K562 (cell line): ENCODE measurements around the gene ERAP2. TPM values are rescaled to one million over a fixed set of nuclear protein-coding genes. Genes with fewer than 3 reads are reported as not detected.
A peak's percentile ranks its signal among the peaks of the same experiment; 100 is the strongest.

Experiments used
- ADNP ChIP-seq: fragments of 200-800 bp; sonication (Bioruptor generic); IDR thresholded peaks from 2 replicates; pipeline ENCODE4 v1.6.1; 2016; ENCODE audit warnings: missing genetic modification characterization, missing compliant biosample characterization
- ARID1B ChIP-seq: fragments of 450-650 bp; IDR thresholded peaks from 2 replicates; pipeline ENCODE4 v1.6.1; 2016; ENCODE audit warnings: antibody characterized with exemption, mild to moderate bottlenecking, inconsistent platforms
- ARNT ChIP-seq, 2 experiments: fragments of 450-650 bp; IDR thresholded peaks; 2 replicates each; pipeline ENCODE4 v1.6.1; 2016; ENCODE audit warnings: mild to moderate bottlenecking in 1 of 2
- CBX5 ChIP-seq: IDR thresholded peaks from 2 replicates; pipeline ENCODE4 v1.6.1; 2014; ENCODE audit warnings: low read depth, borderline replicate concordance
- CHAMP1 ChIP-seq: fragments of 450-650 bp; IDR thresholded peaks from 2 replicates; pipeline ENCODE4 v1.6.1; 2016; ENCODE audit warnings: mild to moderate bottlenecking
- CSDE1 ChIP-seq, 2 experiments: fragments of 450-650 bp; IDR thresholded peaks; 2 replicates each; pipeline ENCODE4 v1.6.1; 2016; ENCODE audit warnings: mild to moderate bottlenecking in 1 of 2
- ETV1 ChIP-seq: fragments of 450-650 bp; conservative IDR thresholded peaks from 2 replicates; pipeline ENCODE4 v1.6.1; 2016; ENCODE audit warnings: missing genetic modification characterization, control low read depth, low read depth, missing compliant biosample characterization
- HCFC1 ChIP-seq: IDR thresholded peaks from 2 replicates; pipeline ENCODE4 v1.6.1; 2012; ENCODE audit warnings: low read depth, low read length, improper control_type of control experiment
- HIVEP1 ChIP-seq: fragments of 250-450 bp; sonication (Bioruptor Pico); IDR thresholded peaks from 2 replicates; pipeline ENCODE4 v1.4.0; 2020; ENCODE audit warnings: mild to moderate bottlenecking
- HNRNPK ChIP-seq: fragments of 200-400 bp; formaldehyde crosslinking; IDR thresholded peaks from one replicate; pipeline ENCODE4 v1.6.1; 2018; ENCODE audit warnings: mild to moderate bottlenecking, low read depth, low read length; ENCODE audit not compliant: poor library complexity, severe bottlenecking
- PTBP1 ChIP-seq: fragments of 200-400 bp; formaldehyde crosslinking; IDR thresholded peaks from 2 replicates; pipeline ENCODE4 v1.6.1; 2017; ENCODE audit warnings: low read depth, low read length
- SMAD3 ChIP-seq: fragments of 450-650 bp; formaldehyde crosslinking; conservative IDR thresholded peaks from 2 replicates; pipeline ENCODE4 v1.4.0; 2020; ENCODE audit warnings: mild to moderate bottlenecking
- TBL1XR1 ChIP-seq, 2 experiments: IDR thresholded peaks; 2 replicates each; pipeline ENCODE4 v1.6.1; 2012; ENCODE audit warnings: improper control_type of control experiment in 2 of 2, low read length in 2 of 2, mild to moderate bottlenecking in 1 of 2
- ZBTB12 ChIP-seq: fragments of 250-450 bp; sonication (Bioruptor Pico); IDR thresholded peaks from 2 replicates; pipeline ENCODE4 v1.4.0; 2020
- ZC3H11A ChIP-seq: IDR thresholded peaks from 2 replicates; pipeline ENCODE4 v1.6.1; 2012; ENCODE audit warnings: low read depth, low read length, improper control_type of control experiment
- polyA plus RNA-seq, 8 experiments: library from polyadenylated mRNA; depleted of rRNA in 4 of 8; stranded (reverse) in 5 of 8; unstranded in 3 of 8; fragments of >200 nt; fragmentation: Nextera tagmentation in 2 of 8; fragmentation: Illumina TruSeq in 1 of 8; extraction: Ambion mirVana in 2 of 8; extraction: Trizol in 1 of 8; gene quantifications; 2 replicates each; pipeline versions ENCODE4 v1.2.1 to v1.2.3, GENCODE V29; 2011 to 2014; ENCODE audit warnings: inconsistent platforms in 1 of 8, missing spikeins in 1 of 8
- total RNA-seq, 7 experiments: library from RNA; depleted of rRNA in 6 of 7; stranded (reverse); fragments of >200 nt in 6 of 7; fragmentation: Illumina TruSeq in 2 of 7; extraction: Trizol in 2 of 7; gene quantifications; 2 replicates each; pipeline versions ENCODE4 v1.2.1 to v1.2.3, GENCODE V29; 2011 to 2021; ENCODE audit warnings: low replicate concordance in 1 of 7
- TF ChIP-seq, protein P1 (sequence below), 2 experiments: fragments of 450-650 bp; formaldehyde crosslinking in 1 of 2; IDR thresholded peaks; 2 replicates each; pipeline versions ENCODE4 v1.4.0 to v1.6.1; 2014 to 2020; ENCODE audit warnings: mild to moderate bottlenecking in 2 of 2, borderline replicate concordance in 1 of 2, low read depth in 1 of 2

Gene ERAP2
- total and polyA plus RNA-seq, 9 of the 15 experiments (the other 6 are each of a cell fraction or from before 2014, with no cell fraction given), result 0.93 to 4.0 (median 2.1) TPM

DNA sequence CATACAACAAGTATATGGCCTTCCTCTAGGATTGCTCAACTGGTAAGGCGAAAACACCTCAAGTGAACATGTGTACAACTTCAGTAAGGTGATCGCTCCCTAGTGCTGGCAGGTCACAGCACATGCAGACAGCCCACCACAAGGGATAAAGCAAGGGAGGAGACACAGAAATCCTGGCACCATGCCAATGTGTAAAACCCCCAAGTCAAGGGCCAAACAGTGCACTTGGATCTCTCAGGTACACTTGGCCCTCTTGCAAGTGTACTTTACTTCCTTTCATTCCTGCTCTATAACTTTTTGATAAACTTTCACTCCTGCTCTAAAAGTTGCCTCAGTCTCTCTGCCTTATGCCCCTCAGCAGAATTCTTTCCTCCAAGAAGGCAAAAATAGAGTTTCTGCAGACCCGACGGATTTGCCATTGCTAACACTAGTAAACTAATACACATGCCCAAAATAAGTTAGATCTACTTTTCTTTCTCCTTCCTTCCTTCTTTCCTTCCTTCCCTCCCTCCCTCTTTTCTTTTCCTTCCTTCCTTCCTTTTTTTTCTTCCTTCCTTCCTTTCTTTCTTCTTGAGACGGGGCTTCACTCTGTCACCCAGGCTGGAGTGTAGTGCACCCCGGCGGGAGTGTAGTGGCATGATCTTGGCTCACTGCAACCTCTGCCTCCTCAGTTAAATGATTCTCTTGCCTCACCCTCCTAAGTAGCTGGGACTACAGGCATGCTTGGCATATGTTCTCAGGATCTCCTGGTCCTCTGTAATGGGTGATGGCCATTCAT lies 52.8 kb downstream of the ERAP2 start (continued):
- TF ChIP-seq CHAMP1, result no peak
- TF ChIP-seq SMAD3 (CRISPR knock-in tag), result no peak
- TF ChIP-seq ETV1 (tag), result no peak
- TF ChIP-seq ZBTB12 (CRISPR knock-in tag), result no peak
- TF ChIP-seq CSDE1 (IDR thresholded peaks at IDR 0.05), result no peak
- TF ChIP-seq HIVEP1 (CRISPR knock-in tag), result no peak
- TF ChIP-seq ZC3H11A, result no peak
- TF ChIP-seq, protein P1, sequence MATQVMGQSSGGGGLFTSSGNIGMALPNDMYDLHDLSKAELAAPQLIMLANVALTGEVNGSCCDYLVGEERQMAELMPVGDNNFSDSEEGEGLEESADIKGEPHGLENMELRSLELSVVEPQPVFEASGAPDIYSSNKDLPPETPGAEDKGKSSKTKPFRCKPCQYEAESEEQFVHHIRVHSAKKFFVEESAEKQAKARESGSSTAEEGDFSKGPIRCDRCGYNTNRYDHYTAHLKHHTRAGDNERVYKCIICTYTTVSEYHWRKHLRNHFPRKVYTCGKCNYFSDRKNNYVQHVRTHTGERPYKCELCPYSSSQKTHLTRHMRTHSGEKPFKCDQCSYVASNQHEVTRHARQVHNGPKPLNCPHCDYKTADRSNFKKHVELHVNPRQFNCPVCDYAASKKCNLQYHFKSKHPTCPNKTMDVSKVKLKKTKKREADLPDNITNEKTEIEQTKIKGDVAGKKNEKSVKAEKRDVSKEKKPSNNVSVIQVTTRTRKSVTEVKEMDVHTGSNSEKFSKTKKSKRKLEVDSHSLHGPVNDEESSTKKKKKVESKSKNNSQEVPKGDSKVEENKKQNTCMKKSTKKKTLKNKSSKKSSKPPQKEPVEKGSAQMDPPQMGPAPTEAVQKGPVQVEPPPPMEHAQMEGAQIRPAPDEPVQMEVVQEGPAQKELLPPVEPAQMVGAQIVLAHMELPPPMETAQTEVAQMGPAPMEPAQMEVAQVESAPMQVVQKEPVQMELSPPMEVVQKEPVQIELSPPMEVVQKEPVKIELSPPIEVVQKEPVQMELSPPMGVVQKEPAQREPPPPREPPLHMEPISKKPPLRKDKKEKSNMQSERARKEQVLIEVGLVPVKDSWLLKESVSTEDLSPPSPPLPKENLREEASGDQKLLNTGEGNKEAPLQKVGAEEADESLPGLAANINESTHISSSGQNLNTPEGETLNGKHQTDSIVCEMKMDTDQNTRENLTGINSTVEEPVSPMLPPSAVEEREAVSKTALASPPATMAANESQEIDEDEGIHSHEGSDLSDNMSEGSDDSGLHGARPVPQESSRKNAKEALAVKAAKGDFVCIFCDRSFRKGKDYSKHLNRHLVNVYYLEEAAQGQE (IDR thresholded peaks at IDR 0.05; ENCODE audit: borderline replicate concordance), result no peak
- TF ChIP-seq, protein P1 (CRISPR knock-in tag; IDR thresholded peaks at IDR 0.05; ENCODE audit: low read depth), result no peak
- TF ChIP-seq ARNT (IDR thresholded peaks at IDR 0.05), result no peak; a peak in 1 of 4 replicates
- TF ChIP-seq HNRNPK, result no peak
- no peak for TF ChIP-seq PTBP1
- no peak for TF ChIP-seq HCFC1
- TF ChIP-seq CBX5, result peak; percentile 6; the same call in 1 of the 2 replicates
- TF ChIP-seq TBL1XR1 (IDR thresholded peaks at IDR 0.05; ENCODE audit: low read length in 2 of 2), result no peak
- TF ChIP-seq ARID1B, result no peak
- TF ChIP-seq ADNP (tag), result no peak
